Liver (tissue), 3 donors: ENCODE data around the gene DRG2.

Source experiments
- ATF3 ChIP-seq: IDR thresholded peaks from 2 replicates; pipeline ENCODE4 v1.6.1; 2016; ENCODE audit warnings: antibody characterized with exemption
- HNF4A ChIP-seq, 2 donors: conservative IDR thresholded peaks; 2 replicates each; pipeline ENCODE4 v1.6.1; 2016; ENCODE audit warnings: antibody characterized with exemption in 2 of 2, mild to moderate bottlenecking in 2 of 2
- TAF1 ChIP-seq: conservative IDR thresholded peaks from 2 replicates; pipeline ENCODE4 v1.6.1; 2016; ENCODE audit warnings: antibody characterized with exemption, mild to moderate bottlenecking
- YY1 ChIP-seq: IDR thresholded peaks from 2 replicates; pipeline ENCODE4 v1.6.1; 2016; ENCODE audit warnings: antibody characterized with exemption, mild to moderate bottlenecking
- TF ChIP-seq, protein P1 (sequence below): fragments of 150-350 bp; IDR thresholded peaks from 2 replicates; pipeline ENCODE4 v1.5.1; 2017; ENCODE audit warnings: improper control_type of control experiment, low read depth, low read length; ENCODE audit not compliant: missing input control
- donor health status: healthy.
- donor health status: healthy.

- TF ChIP-seq, protein P1, sequence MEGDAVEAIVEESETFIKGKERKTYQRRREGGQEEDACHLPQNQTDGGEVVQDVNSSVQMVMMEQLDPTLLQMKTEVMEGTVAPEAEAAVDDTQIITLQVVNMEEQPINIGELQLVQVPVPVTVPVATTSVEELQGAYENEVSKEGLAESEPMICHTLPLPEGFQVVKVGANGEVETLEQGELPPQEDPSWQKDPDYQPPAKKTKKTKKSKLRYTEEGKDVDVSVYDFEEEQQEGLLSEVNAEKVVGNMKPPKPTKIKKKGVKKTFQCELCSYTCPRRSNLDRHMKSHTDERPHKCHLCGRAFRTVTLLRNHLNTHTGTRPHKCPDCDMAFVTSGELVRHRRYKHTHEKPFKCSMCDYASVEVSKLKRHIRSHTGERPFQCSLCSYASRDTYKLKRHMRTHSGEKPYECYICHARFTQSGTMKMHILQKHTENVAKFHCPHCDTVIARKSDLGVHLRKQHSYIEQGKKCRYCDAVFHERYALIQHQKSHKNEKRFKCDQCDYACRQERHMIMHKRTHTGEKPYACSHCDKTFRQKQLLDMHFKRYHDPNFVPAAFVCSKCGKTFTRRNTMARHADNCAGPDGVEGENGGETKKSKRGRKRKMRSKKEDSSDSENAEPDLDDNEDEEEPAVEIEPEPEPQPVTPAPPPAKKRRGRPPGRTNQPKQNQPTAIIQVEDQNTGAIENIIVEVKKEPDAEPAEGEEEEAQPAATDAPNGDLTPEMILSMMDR = no peak
- TF ChIP-seq ATF3 (no peak), YY1 (no peak), TAF1 (no peak), HNF4A (conservative IDR thresholded peaks at IDR 0.05) (no peak)
These were observed 17.3 kb downstream of the DRG2 start for GRCh38 chr17:18105027-18105426.
